Effector memory CD8-positive, alpha-beta T cell (primary cell): Measurements from ENCODE around the gene ZNF486.
A peak's percentile ranks its signal among the peaks of the same experiment; 100 is the strongest.
"Not testable (repeated sequence)": the region's sequence is repeated elsewhere in the genome, so short reads cannot be mapped to it uniquely, and the experiment has no call there.

Source experiments
- ATAC-seq: fragments of 150-1000 bp; cut with Tn5 transposase; replicated peaks from 2 replicates; pipeline ENCODE4 v1.10.0; 2021; ENCODE audit warnings: mild to moderate bottlenecking, moderate library complexity
- DNase-seq, 3 experiments: peaks; one replicate each; pipeline ENCODE4 v3.0.0; 2021
- H3K27ac Mint-ChIP-seq, 2 donors: one replicate each; pipeline ENCODE4 v1.8.0; 2022; ENCODE audit warnings: mild to moderate bottlenecking in 2 of 2, mixed read lengths in 2 of 2, moderate library complexity in 2 of 2
- H3K27me3 Mint-ChIP-seq, 2 donors: one replicate each; pipeline ENCODE4 v1.8.0; 2022; ENCODE audit warnings: mixed read lengths in 2 of 2
- H3K36me3 Mint-ChIP-seq: one replicate; pipeline ENCODE4 v1.8.0; 2022; ENCODE audit warnings: mild to moderate bottlenecking, moderate library complexity, mixed read lengths; ENCODE audit not compliant: insufficient read depth
- H3K4me1 Mint-ChIP-seq, 2 donors: one replicate each; pipeline ENCODE4 v1.8.0; 2022; ENCODE audit warnings: low read depth in 2 of 2, mixed read lengths in 2 of 2
- H3K4me3 Mint-ChIP-seq, 2 donors: one replicate each; pipeline ENCODE4 v1.8.0; 2022; ENCODE audit warnings: mild to moderate bottlenecking in 2 of 2, mixed read lengths in 2 of 2, moderate library complexity in 2 of 2
- H3K9me3 Mint-ChIP-seq, 2 donors: one replicate each; pipeline ENCODE4 v1.8.0; 2022; ENCODE audit warnings: mixed read lengths in 2 of 2
- total RNA-seq, 9 experiments: gene quantifications; one replicate each; lab custom pipeline; 2026; lab: John Stamatoyannopoulos, UW

Gene ZNF486
- total RNA-seq, result 7.4 to 26.4 (median 14.1) reads per million in 9 experiments

DNA sequence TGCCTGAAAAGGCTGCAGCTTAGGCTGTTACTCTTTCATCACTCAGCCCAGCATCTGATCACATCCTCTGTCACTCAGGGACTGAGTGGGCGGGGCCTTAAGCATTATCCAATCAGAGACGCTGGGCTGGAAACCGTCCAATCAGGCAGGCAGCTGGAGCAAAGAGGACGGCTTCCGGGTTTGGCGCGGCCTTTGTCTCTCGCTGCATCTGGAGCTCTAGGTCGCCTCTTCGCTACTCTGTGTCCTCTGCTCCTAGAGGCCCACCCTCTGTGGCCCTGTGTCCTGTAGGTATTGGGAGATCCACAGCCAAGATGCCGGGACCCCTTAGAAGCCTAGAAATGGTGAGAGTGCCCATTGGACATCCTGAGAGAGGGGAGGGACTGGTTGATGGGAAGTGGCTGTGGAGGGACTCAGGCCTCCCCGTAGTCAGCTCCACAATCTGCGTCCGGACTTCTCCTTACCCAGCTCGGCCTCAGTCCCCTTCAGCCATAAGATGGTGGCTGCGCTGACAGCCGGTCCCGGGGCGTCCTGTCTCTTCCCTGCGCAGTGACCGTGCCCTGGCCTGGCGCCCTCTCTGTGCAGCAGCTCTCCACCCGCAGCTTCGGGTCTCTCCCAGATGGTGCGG is at the start of gene ZNF486:
TSS of gene ZNF486 (plus strand) at position 195 of the 625 bp plus-strand sequence. CDS start at position 312, 117 bp downstream.
- no peaks in the 10 kb centered on the region for H3K27me3 Mint-ChIP-seq
- H3K4me1 Mint-ChIP-seq, result peaks cover 19 to 41% of the 10 kb centered on the region in 2 donors
- peak within 1 kb of the TSS; percentile 93 to 95 for H3K27ac Mint-ChIP-seq
- H3K9me3 Mint-ChIP-seq, result no peaks in the 10 kb centered on the region
- H3K36me3 Mint-ChIP-seq, result peaks cover 16% of the 10 kb centered on the region
- DNase-seq (peak; percentile 93 to 95 (median 93)), ATAC-seq (peak; percentile 97)
- H3K4me3 Mint-ChIP-seq, result peak within 1 kb of the TSS; percentile 91 to 96

DNA sequence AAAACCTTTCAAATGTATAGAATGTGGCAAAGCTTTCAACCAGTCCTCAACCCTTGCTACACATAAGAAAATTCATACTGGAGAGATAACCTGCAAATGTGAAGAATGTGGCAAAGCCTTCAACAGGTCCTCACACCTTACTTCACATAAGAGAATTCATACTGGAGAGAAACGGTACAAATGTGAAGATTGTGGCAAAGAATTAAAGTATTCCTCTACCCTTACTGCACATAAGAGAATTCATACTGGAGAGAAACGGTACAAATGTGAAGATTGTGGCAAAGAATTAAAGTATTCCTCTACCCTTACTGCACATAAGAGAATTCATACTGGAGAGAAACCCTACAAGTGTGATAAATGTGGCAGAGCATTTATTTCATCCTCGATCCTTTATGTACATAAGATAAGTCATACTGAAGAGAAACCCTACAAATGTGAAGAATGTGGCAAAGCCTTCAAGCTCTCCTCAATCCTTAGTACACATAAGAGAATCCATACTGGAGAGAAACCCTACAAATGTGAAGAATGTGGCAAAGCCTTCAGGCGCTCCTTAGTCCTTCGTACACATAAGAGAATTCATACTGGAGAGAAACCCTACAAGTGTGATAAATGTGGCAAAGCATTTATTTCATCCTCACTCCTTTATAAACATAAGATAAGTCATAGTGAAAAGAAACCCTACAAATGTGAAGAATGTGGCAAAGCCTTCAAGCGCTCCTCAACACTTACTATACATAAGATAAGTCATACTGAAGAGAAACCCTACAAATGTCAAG is 48.8 kb upstream of the ZNF486 start:
- not testable (repeated sequence) for H3K4me3 Mint-ChIP-seq, H3K9me3 Mint-ChIP-seq, ATAC-seq, H3K4me1 Mint-ChIP-seq, H3K27ac Mint-ChIP-seq, DNase-seq, H3K27me3 Mint-ChIP-seq, H3K36me3 Mint-ChIP-seq

DNA sequence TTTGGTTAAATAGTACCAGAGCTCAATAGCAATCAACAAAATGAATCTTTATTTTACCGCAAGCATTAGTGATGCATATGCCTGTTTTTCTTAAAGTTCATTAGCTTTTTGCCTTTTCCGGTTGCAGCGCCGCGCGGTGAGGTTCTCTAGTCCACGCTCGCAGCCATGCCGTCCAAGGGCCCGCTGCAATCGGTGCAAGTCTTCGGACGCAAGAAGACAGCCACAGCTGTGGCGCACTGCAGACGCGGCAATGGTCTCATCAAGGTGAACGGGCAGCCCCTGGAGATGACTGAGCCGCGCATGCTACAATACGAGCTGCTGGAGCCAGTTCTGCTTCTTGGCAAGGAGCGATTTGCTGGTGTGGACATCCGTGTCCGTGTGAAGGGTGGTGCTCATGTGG is 42.1 kb upstream of the ZNF486 start:
- Mint-ChIP-seq H3K4me3 (no peak overlapping the region), H3K27ac (no peak overlapping the region), H3K4me1 (no peaks in the 10 kb centered on the region), H3K27me3 (no peaks in the 10 kb centered on the region), H3K36me3 (no peaks in the 10 kb centered on the region), H3K9me3 (peaks cover 0 to 4% of the 10 kb centered on the region in 2 donors)
- DNase-seq (no peak), ATAC-seq (no peak)

DNA sequence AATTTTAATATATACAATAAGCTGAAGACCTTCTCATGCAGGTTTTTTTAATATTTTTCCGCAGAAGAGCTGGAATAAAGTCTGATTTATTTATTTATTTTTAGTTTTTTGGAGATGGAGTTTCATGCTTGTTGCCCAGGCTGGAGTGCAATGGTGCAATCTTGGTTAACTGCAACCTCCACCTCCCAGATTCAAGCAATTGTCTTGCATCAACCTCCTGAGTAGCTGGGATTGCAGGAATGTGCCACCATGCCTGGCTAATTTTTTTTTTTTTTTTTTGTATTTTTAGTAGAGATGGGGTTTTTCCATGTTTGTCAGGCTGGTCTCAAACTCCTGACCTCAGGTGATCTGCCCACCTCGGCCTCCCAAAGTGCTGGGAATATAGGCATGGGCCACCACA is 34.1 kb upstream of the ZNF486 start:
- not testable (repeated sequence) for H3K9me3 Mint-ChIP-seq, H3K27me3 Mint-ChIP-seq, H3K36me3 Mint-ChIP-seq, DNase-seq, H3K4me1 Mint-ChIP-seq, H3K4me3 Mint-ChIP-seq, H3K27ac Mint-ChIP-seq, ATAC-seq

DNA sequence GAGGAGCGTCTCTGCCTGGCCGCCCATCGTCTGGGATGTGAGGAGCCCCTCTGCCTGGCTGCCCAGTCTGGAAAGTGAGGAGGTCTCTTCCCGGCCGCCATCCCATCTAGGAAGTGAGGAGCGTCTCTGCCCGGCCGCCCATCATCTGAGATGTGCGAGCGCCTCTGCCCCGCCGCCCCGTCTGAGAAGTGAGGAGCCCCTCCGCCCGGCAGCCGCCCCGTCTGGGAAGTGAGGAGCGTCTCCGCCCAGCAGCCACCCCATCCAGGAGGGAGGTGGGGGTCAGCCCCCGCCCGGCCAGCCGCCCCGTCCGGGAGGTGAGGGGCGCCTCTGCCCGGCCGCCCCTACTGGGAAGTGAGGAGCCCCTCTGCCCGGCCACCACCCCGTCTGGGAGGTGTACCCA is 29.3 kb upstream of the ZNF486 start:
- H3K9me3 Mint-ChIP-seq, H3K4me3 Mint-ChIP-seq, DNase-seq, ATAC-seq, H3K36me3 Mint-ChIP-seq, H3K27me3 Mint-ChIP-seq, H3K4me1 Mint-ChIP-seq, H3K27ac Mint-ChIP-seq: not testable (repeated sequence)

DNA sequence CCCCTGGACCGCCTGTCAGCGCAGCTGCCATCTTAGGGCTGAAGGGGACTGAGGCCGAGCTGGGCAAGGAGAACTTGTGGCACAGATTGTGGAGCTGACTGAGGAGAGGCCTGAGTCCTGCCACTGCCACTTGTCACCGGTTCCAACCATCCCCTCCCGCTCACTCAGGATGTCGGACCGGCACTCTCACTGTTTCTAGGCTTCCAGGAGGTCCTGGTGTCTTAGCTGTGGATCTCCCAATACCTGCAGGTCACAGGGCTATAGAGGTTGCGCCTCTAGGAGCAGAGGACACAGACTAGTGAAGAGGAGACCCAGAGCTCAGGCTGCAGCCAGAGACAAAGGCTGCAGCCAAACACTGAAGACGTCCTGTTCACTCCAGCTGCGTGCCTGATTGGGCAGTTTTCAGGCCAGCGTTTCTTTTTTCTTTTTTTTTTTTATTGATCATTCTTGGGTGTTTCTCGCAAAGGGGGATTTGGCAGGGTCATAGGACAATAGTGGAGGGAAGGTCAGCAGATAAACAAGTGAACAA is 15.3 kb upstream of the ZNF486 start:
- ATAC-seq, result no peak
- DNase-seq, result no peak
- Mint-ChIP-seq H3K4me1 (no peaks in the 10 kb centered on the region), H3K27me3 (peaks cover 0 to 7% of the 10 kb centered on the region in 2 donors), H3K4me3 (no peak overlapping the region), H3K9me3 (no peaks in the 10 kb centered on the region), H3K27ac (no peak overlapping the region), H3K36me3 (peaks cover 5% of the 10 kb centered on the region)

DNA sequence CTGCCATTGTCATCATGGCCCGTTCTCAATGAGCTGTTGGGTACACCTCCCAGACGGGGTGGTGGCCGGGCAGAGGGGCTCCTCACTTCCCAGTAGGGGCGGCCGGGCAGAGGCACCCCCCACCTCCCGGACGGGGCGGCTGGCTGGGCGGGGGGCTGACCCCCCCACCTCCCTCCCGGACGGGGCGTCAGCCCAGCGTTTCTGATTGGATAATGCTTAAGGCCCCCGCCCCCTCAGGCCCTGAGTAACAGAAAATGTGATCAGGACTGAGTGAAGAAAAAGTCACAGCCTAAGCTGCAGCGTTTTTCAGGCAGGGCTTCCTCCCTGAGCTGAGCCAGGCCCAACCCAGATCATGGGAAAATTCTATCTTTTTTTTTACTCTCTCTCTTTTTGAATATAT is 14.5 kb upstream of the ZNF486 start:
- not testable (repeated sequence) for H3K27me3 Mint-ChIP-seq, H3K4me3 Mint-ChIP-seq, H3K27ac Mint-ChIP-seq, H3K9me3 Mint-ChIP-seq, H3K36me3 Mint-ChIP-seq, H3K4me1 Mint-ChIP-seq, DNase-seq, ATAC-seq

DNA sequence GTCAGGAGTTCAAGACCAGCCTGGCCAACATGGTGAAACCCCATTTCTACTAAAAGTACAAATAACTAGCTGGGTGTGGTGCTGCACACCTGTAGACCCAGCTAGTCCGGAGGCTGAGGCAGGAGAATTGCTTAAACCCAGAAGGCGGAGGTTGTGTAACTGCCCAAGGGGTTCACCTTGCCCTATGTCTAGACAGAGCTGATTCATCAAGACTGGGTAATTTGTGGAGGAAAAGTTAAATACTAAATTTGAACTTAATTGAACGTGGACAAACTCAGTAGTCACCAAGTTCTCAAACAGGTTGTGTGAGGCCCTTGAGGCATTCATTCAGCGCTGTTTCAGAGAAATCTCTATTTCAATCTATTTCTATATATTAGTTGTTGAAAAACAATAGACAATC is 13.7 kb upstream of the ZNF486 start:
- peaks cover 5% of the 10 kb centered on the region for H3K36me3 Mint-ChIP-seq
- DNase-seq (no peak), ATAC-seq (no peak)
- H3K4me1 Mint-ChIP-seq, result no peaks in the 10 kb centered on the region
- H3K27me3 Mint-ChIP-seq, result peaks cover 0 to 7% of the 10 kb centered on the region in 2 donors
- H3K27ac Mint-ChIP-seq, result no peak overlapping the region
- no peak overlapping the region for H3K4me3 Mint-ChIP-seq
- no peaks in the 10 kb centered on the region for H3K9me3 Mint-ChIP-seq

DNA sequence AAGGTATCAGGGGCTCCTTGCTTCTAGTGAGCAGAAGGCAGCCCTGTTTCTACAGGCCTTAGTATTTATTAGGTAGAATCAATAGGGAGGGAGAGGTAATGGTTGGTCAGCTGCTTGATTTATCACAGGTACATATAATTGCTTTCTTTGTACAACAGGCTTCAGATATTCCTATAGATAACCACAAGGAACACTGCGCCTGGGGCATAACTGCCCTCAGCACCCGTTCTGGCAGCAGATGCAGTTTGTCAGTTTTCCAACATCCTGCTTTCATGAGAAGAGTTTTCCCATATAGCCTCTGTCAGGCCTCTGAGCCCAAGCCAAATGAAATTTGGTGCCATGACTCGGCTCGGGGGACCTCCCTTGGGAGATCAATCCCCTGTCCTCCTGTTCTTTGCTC is 12.4 kb upstream of the ZNF486 start:
- ATAC-seq (no peak), DNase-seq (no peak)
- Mint-ChIP-seq H3K4me1 (no peaks in the 10 kb centered on the region), H3K27ac (no peak overlapping the region), H3K27me3 (peaks cover 0 to 7% of the 10 kb centered on the region in 2 donors), H3K36me3 (peaks cover 5% of the 10 kb centered on the region), H3K9me3 (no peaks in the 10 kb centered on the region), H3K4me3 (no peak overlapping the region)

DNA sequence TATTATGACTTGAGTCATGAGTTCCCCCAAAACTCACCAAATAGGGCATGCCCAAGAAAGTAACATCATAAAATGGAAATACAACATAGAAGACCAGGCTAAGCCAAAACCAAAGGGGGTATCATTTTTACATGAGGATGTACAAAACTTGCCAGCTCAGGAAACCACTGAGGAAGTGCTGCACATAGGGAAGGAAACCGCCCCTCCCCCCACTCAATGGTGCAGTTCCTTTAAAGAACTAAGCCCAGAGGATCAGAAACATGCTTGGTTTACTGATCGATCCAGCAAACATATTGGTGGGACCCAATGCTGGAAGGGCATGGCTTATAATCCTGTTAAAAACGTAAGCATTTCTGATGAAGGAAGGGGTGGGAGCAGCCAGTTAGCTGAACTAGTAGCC is 4.2 kb upstream of the ZNF486 start:
- H3K27ac Mint-ChIP-seq, result no peak overlapping the region
- ATAC-seq, result no peak

DNA sequence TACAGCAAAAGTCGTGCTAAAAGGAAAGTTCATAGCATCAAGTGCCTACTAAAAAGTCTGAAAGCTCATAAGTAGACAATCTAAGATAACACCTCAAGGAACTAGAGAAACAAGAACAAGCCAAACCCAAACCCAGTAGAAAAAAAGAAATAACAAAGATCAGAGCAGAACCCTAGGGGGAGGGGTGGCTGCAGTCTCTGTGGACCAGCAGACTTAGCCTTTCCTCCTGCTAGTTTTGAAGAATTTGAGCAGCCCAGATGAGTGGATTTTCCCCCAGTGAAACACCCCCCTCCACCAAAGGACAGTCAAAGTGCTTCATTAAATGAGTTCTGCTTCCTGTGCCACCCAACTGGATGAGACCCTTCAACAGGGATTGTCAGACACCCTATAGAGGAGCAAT is 2.6 kb upstream of the ZNF486 start:
- H3K4me3 Mint-ChIP-seq, result no peak overlapping the region

More for the DNA sequence above, 4.2 kb upstream of the ZNF486 start:
- Mint-ChIP-seq H3K4me3 (peak overlapping the region in 1 of 2 donors; percentile 6), H3K36me3 (peaks cover 5% of the 10 kb centered on the region), H3K4me1 (peaks cover 15 to 24% of the 10 kb centered on the region in 2 donors), H3K9me3 (no peaks in the 10 kb centered on the region), H3K27me3 (no peaks in the 10 kb centered on the region)
- no peak for DNase-seq

DNA sequence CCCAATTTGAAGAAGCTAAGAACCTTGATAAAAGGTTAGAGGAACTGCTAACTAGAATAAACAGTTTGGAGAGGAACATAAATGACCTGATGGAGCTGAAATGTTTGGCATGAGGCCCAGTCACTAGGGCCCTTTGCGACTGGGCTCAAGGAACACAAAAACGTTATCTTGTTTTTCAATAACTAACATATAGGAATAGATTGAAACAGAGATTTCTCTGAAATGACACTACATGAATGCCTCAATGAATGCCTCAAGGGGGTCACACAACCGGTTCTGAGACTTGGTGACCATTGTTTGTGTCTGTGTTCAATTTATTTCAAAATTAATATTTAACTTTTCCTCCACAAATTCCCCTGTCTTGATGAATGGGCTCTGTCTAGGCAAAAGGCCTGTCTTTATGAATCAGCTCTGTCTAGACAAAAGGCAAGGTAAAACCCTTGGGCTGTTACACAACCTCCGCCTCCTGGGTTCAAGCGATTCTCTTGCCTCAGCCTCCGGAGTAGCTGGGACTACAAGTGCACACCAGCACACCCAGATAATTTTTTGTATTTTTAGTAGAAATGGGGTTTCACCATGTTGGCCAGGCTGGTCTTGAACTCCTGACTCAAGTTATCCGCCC is 932 bp upstream of the ZNF486 start:
- DNase-seq, result no peak
- Mint-ChIP-seq H3K36me3 (peaks cover 16% of the 10 kb centered on the region), H3K27ac (no peak overlapping the region), H3K4me3 (no peak overlapping the region), H3K27me3 (no peaks in the 10 kb centered on the region), H3K4me1 (peaks cover 17 to 33% of the 10 kb centered on the region in 2 donors), H3K9me3 (no peaks in the 10 kb centered on the region)
- no peak for ATAC-seq

More for the DNA sequence above, 2.6 kb upstream of the ZNF486 start:
- no peak overlapping the region for H3K27ac Mint-ChIP-seq
- no peaks in the 10 kb centered on the region for H3K9me3 Mint-ChIP-seq
- H3K36me3 Mint-ChIP-seq, result peaks cover 9% of the 10 kb centered on the region
- no peaks in the 10 kb centered on the region for H3K27me3 Mint-ChIP-seq
- no peak for DNase-seq
- peaks cover 15 to 28% of the 10 kb centered on the region in 2 donors for H3K4me1 Mint-ChIP-seq
- no peak for ATAC-seq

DNA sequence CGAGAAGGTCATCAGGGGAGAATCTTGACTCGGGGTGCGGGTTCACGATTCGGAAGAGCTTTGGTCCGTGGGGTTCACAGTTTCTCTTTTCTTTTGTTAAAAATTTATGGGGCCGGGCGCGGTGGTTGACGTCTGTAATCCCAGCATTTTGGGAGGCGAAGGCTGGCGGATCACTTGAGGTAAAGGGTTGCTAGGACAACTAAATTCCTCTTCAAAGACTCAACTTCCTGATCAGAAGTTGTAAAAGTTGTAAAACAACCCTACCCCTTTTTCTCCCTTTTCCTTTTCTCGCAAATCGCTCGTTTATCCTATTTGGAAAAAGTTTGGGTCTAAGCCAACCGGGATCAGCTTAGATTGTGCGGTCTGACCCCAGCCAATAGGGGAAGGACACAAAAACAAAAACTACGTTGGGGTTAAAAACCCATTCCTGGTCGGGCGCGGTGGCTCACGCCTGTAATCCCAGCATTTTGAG is 673 bp downstream of the ZNF486 start:
- Mint-ChIP-seq H3K4me3 (peak overlapping the region; percentile 91 to 96), H3K9me3 (no peaks in the 10 kb centered on the region), H3K4me1 (peaks cover 16 to 36% of the 10 kb centered on the region in 2 donors), H3K36me3 (peaks cover 16% of the 10 kb centered on the region), H3K27me3 (no peaks in the 10 kb centered on the region), H3K27ac (peak overlapping the region; percentile 93 to 95)
- DNase-seq, result no peak
- ATAC-seq, result no peak
